ENCODE results near the gene B3GAT3. TPM values are rescaled to one million over a fixed set of nuclear protein-coding genes. Genes with fewer than 3 reads are reported as not detected.
A peak's percentile ranks its signal among the peaks of the same experiment; 100 is the strongest.

Gene B3GAT3
- total and polyA plus RNA-seq, 2 of the 8 experiments (the other 6 are each of a cell fraction or from before 2014, with no cell fraction given) = 28.0 to 39.0 TPM

DNA sequence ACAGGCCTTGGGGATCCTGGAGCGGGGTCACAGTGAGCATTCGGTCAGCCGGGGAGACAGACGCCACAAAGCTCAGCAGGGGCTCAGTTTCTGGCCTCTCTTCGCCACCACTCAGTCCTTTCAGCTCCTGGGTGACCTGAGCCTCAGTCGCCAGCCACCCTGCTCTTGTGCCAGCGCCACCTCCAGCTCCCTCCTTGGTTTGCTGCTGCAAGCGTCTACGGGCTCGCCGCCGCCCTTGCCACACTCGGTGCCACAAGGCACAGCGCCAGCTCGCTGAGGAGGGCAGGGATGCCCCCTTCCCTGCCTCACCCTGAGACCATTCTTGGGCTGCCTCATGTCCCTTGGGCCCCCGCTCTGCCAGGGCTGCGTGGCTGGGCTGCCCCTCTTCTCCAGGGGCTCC is 46.6 kb downstream of the B3GAT3 start:
- H3K18ac ChIP-seq (ENCODE audit: extremely low read depth, low read length) = no peak overlapping the region
- H2BK20ac ChIP-seq (ENCODE audit: low read length) = no peak overlapping the region
- no peak for TF ChIP-seq SIN3A (conservative IDR thresholded peaks at IDR 0.05 in 1 of 2, IDR thresholded peaks at IDR 0.05 in 1 of 2; ENCODE audit: low read depth in 1 of 2, low read length in 2 of 2)
- peak overlapping the region; percentile 79 to 85 for H3K4me2 ChIP-seq (ENCODE audit: insufficient read depth in 1 of 2, low read depth in 2 of 2, low read length in 2 of 2)
- no peak overlapping the region for H4K5ac ChIP-seq (ENCODE audit: insufficient read length, low read depth, low read length)
- H3K23ac ChIP-seq (ENCODE audit: insufficient read length) = no peak overlapping the region
- H3K27me3 ChIP-seq (replicated peaks in 1 of 4; ENCODE audit: control insufficient read depth in 3 of 4, extremely low read depth in 1 of 4, insufficient read depth in 3 of 4, low read length in 3 of 4) = no peaks in the 10 kb centered on the region
- no peaks in the 10 kb centered on the region for H3K9me3 ChIP-seq (ENCODE audit: insufficient read depth in 2 of 2, low read depth in 1 of 2, low read length in 1 of 2)
- 91% methylated on average over 17 of the region's 17 CpGs; no CpG with 5 or more reads in 1 of the 2 experiments for WGBS, 2 experiments (ENCODE audit: extremely low coverage in 1 of 2, insufficient coverage in 1 of 2, insufficient read length in 1 of 2, insufficient replicate concordance in 2 of 2, low coverage in 1 of 2, low lambda C conversion rate in 2 of 2, missing lambda C conversion rate in 1 of 2)
- H3K9ac ChIP-seq (replicated peaks in 1 of 4; ENCODE audit: extremely low read depth in 1 of 4, low read depth in 3 of 4, low read length in 3 of 4) = peak overlapping the region in 1 of 4 experiments; percentile 81; a peak in 1 of 7 replicates
- H3K27ac ChIP-seq (ENCODE audit: low read depth, low read length) = no peak overlapping the region
- no peak overlapping the region for H2BK12ac ChIP-seq (ENCODE audit: low read depth, low read length)
- POLR2A ChIA-PET (ENCODE audit: partially characterized antibody) = interaction anchor here (0.6 to 20.7 kb wide), 15 partner anchors 13 to 231 kb away, joined by 3 to 336 read pairs (median 9); partner anchors contain the start of genes B3GAT3, BSCL2, C11orf98 and CSKMT
- H3K23me2 ChIP-seq (ENCODE audit: low read depth, low read length) = peaks cover 13% of the 10 kb centered on the region
- no peak overlapping the region for H3K4ac ChIP-seq (replicated peaks; ENCODE audit: insufficient read length, low read depth, low read length)
- peaks cover 23 to 41% (median 35%) of the 10 kb centered on the region in 4 experiments for H3K36me3 ChIP-seq (ENCODE audit: control insufficient read depth in 2 of 4, insufficient read depth in 4 of 4, low read length in 3 of 4)
- peaks cover 0 to 11% (median 7%) of the 10 kb centered on the region in 4 experiments; a peak in 4 of 7 replicates for H3K4me1 ChIP-seq (replicated peaks in 1 of 4; ENCODE audit: control insufficient read depth in 3 of 4, insufficient read depth in 4 of 4, low read length in 3 of 4)
- H2AK5ac ChIP-seq (ENCODE audit: low read depth, low read length) = no peak overlapping the region
- no peak overlapping the region for H2AFZ ChIP-seq (ENCODE audit: low read length)
- 0 out of 2 replicates have a peak, but pooled peaks cover 4% of the 10 kb centered on the region for H3K79me1 ChIP-seq (ENCODE audit: low read depth, low read length)
- peaks cover 0 to 16% of the 10 kb centered on the region in 2 experiments for H4K20me1 ChIP-seq (replicated peaks in 1 of 2; ENCODE audit: control insufficient read depth in 1 of 2, insufficient read depth in 2 of 2, low read length in 2 of 2)
- H2BK120ac ChIP-seq (replicated peaks; ENCODE audit: low read depth, low read length) = no peak overlapping the region
- H4K91ac ChIP-seq (replicated peaks; ENCODE audit: insufficient read length, low read length) = no peak overlapping the region
- H3K79me2 ChIP-seq (ENCODE audit: control insufficient read depth in 1 of 2, insufficient read depth in 2 of 2, low read length in 2 of 2) = peaks cover 0 to 34% of the 10 kb centered on the region in 2 experiments
- H4K8ac ChIP-seq (ENCODE audit: extremely low read depth, insufficient read depth, low read length) = peak overlapping the region; percentile 87
- H2BK15ac ChIP-seq (ENCODE audit: low read length) = no peak overlapping the region
- DNase-seq (ENCODE audit: low read depth in 1 of 2, low spot score in 2 of 2) (no peak), FAIRE-seq (no peak)
- H3K14ac ChIP-seq (ENCODE audit: insufficient read length) = no peak overlapping the region
- no peak overlapping the region for H3K56ac ChIP-seq (replicated peaks; ENCODE audit: insufficient read length, low read depth, low read length)
- peak overlapping the region; percentile 50 to 93 (median 84); a peak in 5 of 8 replicates for H3K4me3 ChIP-seq (ENCODE audit: extremely low read depth in 1 of 4, insufficient read depth in 2 of 4, low read depth in 3 of 4, low read length in 4 of 4)
- CTCF ChIA-PET (ENCODE audit: partially characterized antibody) = interaction anchor here (0.7 to 1.9 kb wide), 9 partner anchors 11 to 180 kb away, joined by 3 to 11 read pairs (median 4); partner anchors contain the start of gene EML3
- H2BK5ac ChIP-seq (ENCODE audit: low read depth, low read length) = 0 out of 2 replicates have a peak overlapping the region, but pooled peaks have one; percentile 35

All from H1 (cell line).